GM18502 (cell line): ENCODE measurements around the gene NCOR1.

ENCODE experiments used
- ATAC-seq: cut with Tn5 transposase; IDR thresholded peaks from one replicate; pipeline ENCODE4 v1.9.1; 2021; ENCODE audit warnings: mild to moderate bottlenecking; ENCODE audit not compliant: unreplicated experiment, poor library complexity

NCOR1 gene

GRCh38 chr17:16046966-16047365, 168.4 kb downstream of the NCOR1 start:
- ATAC-seq: no peak

DNA sequence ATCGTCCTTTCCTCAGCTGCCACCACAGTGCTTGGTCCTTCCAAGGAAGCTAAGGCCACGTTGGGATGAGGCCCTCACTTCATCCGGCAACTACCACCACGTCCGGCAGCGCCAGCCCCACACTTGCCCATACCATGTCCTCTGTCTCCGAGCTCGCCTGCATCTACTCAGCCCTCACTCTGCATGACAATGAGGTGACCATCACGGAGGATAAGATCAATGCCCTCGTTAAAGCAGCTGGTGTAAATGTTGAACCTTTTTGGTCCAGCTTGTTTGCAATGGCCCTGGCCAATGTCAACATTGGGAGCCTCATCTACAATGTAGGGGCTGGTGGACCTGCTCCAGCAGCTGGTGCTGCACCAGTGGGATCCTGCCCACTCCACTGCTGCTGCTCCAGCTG, 170.8 kb downstream of the NCOR1 start:
- no peak for ATAC-seq

GRCh38 chr17:16040710-16041251, 174.6 kb downstream of the NCOR1 start:
- no peak for ATAC-seq

- no peak for ATAC-seq
Measured at GRCh38 chr17:16037636-16038035, 177.7 kb downstream of the NCOR1 start.

GRCh38 chr17:16036261-16036660, 179.1 kb downstream of the NCOR1 start:
- ATAC-seq: no peak

DNA sequence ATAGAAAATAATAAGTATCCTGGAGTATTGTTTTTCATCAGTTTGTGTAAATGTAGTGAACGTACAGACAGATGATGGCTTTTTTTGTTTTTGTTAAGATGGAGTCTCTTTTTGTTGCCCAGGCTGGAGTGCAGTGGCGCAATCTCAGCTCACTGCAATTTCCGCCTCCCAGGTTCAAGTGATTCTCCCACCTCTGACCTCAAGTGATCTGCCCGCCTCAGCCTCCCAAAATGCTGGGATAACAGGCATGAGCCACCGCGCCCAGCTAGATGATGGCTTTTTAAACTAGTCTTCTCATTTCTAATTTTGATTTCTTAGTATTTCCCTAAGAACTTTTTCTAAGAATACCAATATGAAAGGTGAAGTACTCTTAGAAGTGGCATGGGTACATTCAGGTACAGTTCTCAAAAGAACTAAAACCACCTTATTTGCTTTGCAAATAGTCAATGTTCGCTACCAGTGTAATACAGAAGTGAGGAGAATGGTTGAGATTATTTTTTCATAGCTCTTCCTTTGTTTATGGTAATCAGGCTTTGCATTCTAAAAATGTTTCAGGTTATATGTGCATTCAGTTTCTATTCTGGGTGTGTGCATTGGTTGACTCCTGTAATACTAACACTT, 181.5 kb downstream of the NCOR1 start:
- ATAC-seq: no peak

DNA sequence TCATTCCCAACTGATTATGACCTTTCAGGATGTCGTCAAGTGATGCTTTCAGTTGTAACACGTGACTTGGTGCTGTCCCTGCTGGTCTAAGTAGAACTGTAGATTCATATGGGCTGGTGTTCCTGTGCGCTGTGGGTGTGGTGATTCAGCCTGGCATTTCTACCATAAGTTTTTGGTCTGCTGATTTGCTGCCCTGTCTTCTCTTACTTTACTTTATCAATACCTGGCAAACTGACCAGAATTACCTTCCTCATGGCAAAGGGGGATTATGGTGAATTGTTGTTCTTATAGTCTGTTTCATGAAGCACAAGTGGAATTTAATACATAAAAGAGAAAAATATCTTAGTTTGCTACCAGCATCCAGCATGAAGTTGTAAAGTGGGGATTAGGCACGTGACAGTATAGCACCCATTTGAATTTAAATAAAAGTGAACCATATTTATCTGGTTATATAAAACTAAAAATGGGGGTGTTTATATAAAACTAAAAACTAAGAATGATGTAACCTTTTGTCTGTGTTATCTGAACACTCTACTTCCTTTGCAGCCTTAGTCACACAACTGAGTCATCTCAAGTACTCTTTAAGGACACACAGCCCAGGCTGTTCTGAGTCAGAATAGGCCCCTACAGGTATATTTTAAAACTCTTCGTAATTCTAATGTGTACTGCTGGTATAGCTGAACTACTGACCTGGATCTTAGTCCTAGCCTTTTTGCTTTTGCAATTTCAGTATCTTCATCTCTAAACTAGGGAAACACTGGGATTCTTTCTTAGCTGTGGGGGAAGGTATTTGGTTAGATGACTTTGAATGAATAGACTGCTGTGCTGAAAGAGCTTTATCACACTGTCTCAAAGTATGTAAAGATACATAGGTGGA, 187.4 kb downstream of the NCOR1 start:
- peak; percentile 73 for ATAC-seq

- no peak for ATAC-seq
Measured at GRCh38 chr17:16026895-16027294, 188.4 kb downstream of the NCOR1 start.

- ATAC-seq: no peak
Measured at GRCh38 chr17:16025202-16025601, 190.1 kb downstream of the NCOR1 start.

DNA sequence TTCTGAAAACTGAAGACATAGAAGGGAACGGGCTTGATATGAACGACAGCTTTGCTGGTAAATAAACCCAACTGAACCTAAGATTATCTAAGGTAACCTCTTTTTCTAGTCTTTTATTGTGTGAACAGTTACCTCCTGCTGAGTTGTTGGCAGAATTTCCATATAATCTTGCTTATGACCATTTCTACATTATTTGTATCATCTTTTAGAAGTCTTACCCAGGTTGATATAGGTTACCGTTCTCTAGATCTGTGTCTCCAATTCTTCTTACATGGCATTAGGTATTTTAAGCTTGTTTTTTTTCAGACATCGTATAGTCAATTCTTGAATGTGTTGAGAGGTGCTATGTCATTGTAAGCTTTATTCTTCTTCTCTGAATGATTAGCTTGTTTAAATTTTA, 191.5 kb downstream of the NCOR1 start:
- no peak for ATAC-seq

DNA sequence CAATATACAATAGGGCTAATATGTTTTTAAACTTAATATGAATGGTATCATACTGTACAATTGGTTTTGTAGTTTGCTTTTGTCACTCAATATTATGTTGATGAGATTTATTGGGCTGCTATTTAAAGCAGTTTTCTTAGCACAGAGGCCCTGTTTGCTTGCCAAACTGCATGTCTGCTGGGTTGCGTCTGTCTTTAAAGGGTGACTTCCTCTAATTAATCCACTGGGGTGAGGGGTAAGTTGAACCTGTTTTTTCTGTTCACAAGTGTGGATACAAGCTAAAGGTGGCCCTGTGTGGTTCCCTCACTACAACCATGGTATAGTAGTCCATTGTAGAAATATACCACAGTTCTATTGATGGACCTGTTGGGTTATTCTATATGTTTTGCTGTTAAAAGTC, 196.0 kb downstream of the NCOR1 start:
- ATAC-seq: no peak

DNA sequence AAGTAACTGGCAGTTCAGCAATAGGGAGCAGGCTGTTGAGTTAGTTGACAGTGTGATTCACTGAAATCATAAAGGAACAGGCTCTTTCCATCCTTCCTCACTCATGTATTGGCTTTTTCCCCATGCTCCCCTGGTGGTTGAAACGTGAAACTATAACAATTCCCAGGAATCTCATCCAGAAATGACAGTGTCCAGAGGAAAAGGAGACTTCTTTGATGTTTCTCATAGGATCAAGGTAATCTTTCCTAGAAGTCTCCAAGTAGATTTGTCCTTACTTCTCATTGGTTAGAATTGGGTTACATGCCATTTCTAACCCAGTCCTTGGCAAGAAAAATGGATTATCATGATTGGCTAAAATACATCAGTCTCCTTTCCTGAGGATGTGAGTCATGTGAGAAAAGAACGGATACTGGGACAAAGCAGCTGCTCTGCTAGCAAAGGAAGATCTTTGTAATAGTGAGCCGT, 201.4 kb downstream of the NCOR1 start:
- no peak for ATAC-seq

DNA sequence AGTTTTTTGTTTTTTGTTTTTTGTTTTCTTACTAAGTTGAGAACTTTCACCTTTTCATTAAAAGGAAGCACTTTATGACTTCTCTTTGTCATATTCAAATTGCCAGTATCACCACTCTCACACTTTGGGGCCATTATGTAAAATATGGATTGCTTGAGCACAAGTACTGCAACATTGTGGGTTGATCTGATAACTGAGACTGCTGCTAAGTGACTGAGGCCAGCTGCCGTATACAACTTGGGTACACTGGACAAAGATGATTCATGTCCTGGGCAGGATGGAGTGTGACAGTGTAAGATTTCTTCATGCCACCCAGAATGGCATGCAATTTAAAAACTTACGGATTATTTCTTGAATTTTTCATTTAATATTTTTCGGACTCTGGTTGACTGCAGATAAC, 207.9 kb downstream of the NCOR1 start:
- no peak for ATAC-seq

- ATAC-seq: no peak
Measured at GRCh38 chr17:16005636-16006035, 209.7 kb downstream of the NCOR1 start.

DNA sequence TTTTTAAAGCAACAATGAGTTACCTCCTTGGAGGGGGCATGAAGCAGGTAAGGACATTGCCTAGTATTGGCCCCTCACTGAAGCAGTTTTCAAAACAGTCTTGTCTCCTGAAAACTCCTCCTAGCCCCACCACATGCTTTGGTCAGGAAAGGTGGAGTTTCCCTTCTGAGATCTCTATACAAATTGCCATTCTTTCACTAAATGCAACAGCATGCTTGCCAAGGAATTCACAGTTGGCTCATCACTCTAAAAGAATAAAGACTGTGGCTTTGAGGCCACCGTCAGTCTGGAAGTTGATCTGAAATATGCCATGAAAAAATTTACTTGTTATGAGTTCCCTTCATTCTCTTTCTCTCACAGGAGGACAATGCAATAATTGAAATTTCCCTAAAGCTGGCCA, 211.5 kb downstream of the NCOR1 start:
- ATAC-seq: no peak

DNA sequence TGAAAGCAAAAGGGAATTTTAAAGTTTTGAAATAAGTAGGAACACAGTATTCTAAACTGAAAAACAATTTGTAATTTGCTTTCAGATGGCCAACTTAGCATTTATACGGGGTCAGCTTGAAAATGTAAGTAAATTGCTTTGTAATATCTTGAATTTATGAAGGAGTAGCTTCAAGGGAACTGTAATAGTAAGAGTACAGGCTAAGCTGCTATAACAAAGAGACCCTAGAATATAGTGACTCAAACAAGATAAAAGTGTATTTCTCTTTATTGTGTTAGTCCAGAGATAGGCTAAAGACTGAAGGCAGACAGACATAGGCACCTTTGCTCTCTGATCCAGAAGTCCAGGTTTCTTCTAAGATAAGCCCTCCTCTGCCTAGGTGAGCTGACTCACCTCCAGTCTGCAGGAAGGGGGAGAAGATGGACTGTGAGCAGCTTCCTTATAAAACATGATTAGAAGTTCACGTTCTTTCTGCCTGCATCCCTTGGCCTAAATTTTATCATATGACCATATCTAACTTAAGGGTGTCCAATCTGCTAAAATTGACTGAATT, 212.6 kb downstream of the NCOR1 start:
- ATAC-seq: no peak

GRCh38 chr17:16001226-16001897, 214.0 kb downstream of the NCOR1 start:
- ATAC-seq: no peak

GRCh38 chr17:15999974-16000827, 215.1 kb downstream of the NCOR1 start:
- peak; percentile 34 for ATAC-seq

- peak; percentile 97 for ATAC-seq
Measured at GRCh38 chr17:15999141-15999973, 216.0 kb downstream of the NCOR1 start, which contains the start of the genes TTC19 and ZSWIM7. TTC19 (plus strand) TSS chr17:15999824; CDS start chr17:15999849, 25 bp downstream. ZSWIM7 (minus strand) TSS chr17:15999704; CDS start chr17:15999594, 110 bp downstream.
